HCT116 (cell line): Measurements from ENCODE around the gene SLC12A8. TPM values are rescaled to one million over a fixed set of nuclear protein-coding genes. Genes with fewer than 3 reads are reported as not detected.

Experiments used
- ATAC-seq: fragments of 200-7000 bp; cut with Tn5 transposase; 2 replicates; pipeline ENCODE4 v1.9.1; 2020; ENCODE audit warnings: mild to moderate bottlenecking, moderate library complexity
- BruUV-seq: library from RNA; stranded (reverse); fragments of 400-500 nt; replicated peaks from 2 replicates; lab custom pipeline; 2021; lab: Mats Ljungman, UMichigan
- CTCF ChIA-PET: fragments of 300-600 bp; sonication (Branson Sonifier 250); formaldehyde crosslinking; loops from one replicate; lab custom pipeline; 2021; ENCODE audit warnings: antibody characterized with exemption; lab: Charles Lee
- POLR2A ChIA-PET: fragments of 300-600, 350-600 bp; sonication (Branson Sonifier 250); formaldehyde crosslinking; loops from one replicate; lab custom pipeline; 2021; ENCODE audit warnings: antibody characterized with exemption; lab: Charles Lee
- RAD21 ChIA-PET, 2 experiments: fragments of 300-600 bp; sonication (Branson Sonifier 250); formaldehyde crosslinking; loops; one replicate each; lab custom pipeline; 2023; ENCODE audit warnings: low total read pairs in 2 of 2; ENCODE audit not compliant: uncharacterized antibody in 2 of 2, unreplicated experiment in 2 of 2, low non-redundant PET in 1 of 2; lab: Charles Lee
- DNase-seq: peaks from one replicate; pipeline ENCODE4 v3.0.0-alpha.2; 2010; ENCODE audit warnings: low read depth, low spot score
- H2AFZ ChIP-seq: fragments of 200-600 bp; shearing (Covaris generic), sonication (generic); 2 replicates; pipeline ENCODE4 v1.6.1; 2017; ENCODE audit warnings: low read depth, mixed run types, mixed read lengths, antibody characterized with exemption, low read length; ENCODE audit not compliant: poor library complexity, severe bottlenecking
- H3K27ac ChIP-seq: 2 replicates; pipeline ENCODE4 v1.5.1; 2012; ENCODE audit warnings: low read depth, low read length
- H3K27me3 ChIP-seq: fragments of 200-600 bp; sonication (generic); 2 replicates; pipeline ENCODE4 v1.6.1; 2016; ENCODE audit warnings: mixed run types, low read length, mixed read lengths; ENCODE audit not compliant: insufficient read depth
- H3K36me3 ChIP-seq, 2 experiments: fragments of 200-500 bp in 1 of 2; fragments of 200-600 bp in 1 of 2; sonication (Bioruptor generic) in 1 of 2; sonication (generic) in 1 of 2; 2 replicates each; pipeline versions ENCODE4 v1.5.1 to v1.6.1; 2014 to 2016; ENCODE audit warnings: low read length in 2 of 2, inconsistent platforms in 1 of 2, mixed read lengths in 1 of 2, mixed run types in 1 of 2; ENCODE audit not compliant: insufficient read depth in 2 of 2, control insufficient read depth in 1 of 2
- H3K4me1 ChIP-seq, 2 experiments: fragments of 200-600 bp in 1 of 2; sonication (generic) in 1 of 2; 2 replicates each; pipeline versions ENCODE4 v1.5.1 to v1.6.1; 2012 to 2017; ENCODE audit warnings: low read length in 2 of 2, inconsistent platforms in 1 of 2, mild to moderate bottlenecking in 1 of 2, mixed read lengths in 1 of 2, mixed run types in 1 of 2, moderate library complexity in 1 of 2; ENCODE audit not compliant: insufficient read depth in 2 of 2, control insufficient read depth in 1 of 2
- H3K4me2 ChIP-seq: fragments of 200-600 bp; sonication (generic); 2 replicates; pipeline ENCODE4 v1.6.1; 2017; ENCODE audit warnings: mixed run types, low read length, mixed read lengths
- H3K4me3 ChIP-seq, 2 experiments: fragments of 200-600 bp in 1 of 2; sonication (generic) in 1 of 2; replicated peaks in 1 of 2; 2 replicates each; pipeline ENCODE4 v1.5.1; 2011 to 2016; ENCODE audit warnings: low read length in 2 of 2, control low read depth in 1 of 2, low read depth in 1 of 2, mild to moderate bottlenecking in 1 of 2, mixed read lengths in 1 of 2, mixed run types in 1 of 2
- H3K79me2 ChIP-seq: fragments of 200-600 bp; sonication (generic); 2 replicates; pipeline ENCODE4 v1.6.1; 2017; ENCODE audit warnings: mild to moderate bottlenecking, mixed run types, low read length, moderate library complexity, mixed read lengths; ENCODE audit not compliant: insufficient read depth
- H3K9ac ChIP-seq: fragments of 200-600 bp; sonication (generic); 2 replicates; pipeline ENCODE4 v1.6.1; 2016; ENCODE audit warnings: low read length, mixed read lengths
- H3K9me2 ChIP-seq: fragments of 200-600 bp; sonication (generic), shearing (Covaris generic); 2 replicates; pipeline ENCODE4 v1.6.1; 2017; ENCODE audit warnings: mixed run types, mild to moderate bottlenecking, moderate library complexity; ENCODE audit not compliant: insufficient read depth
- H3K9me3 ChIP-seq, 2 experiments: fragments of 200-500 bp in 1 of 2; fragments of 200-600 bp in 1 of 2; sonication (Bioruptor generic) in 1 of 2; sonication (generic) in 1 of 2; 2 replicates each; pipeline ENCODE4 v1.6.1; 2014 to 2017; ENCODE audit warnings: low read length in 2 of 2, mixed read lengths in 2 of 2, inconsistent platforms in 1 of 2, low read depth in 1 of 2, mild to moderate bottlenecking in 1 of 2, mixed run types in 1 of 2, moderate library complexity in 1 of 2; ENCODE audit not compliant: control insufficient read depth in 1 of 2, insufficient read depth in 1 of 2
- H4K20me1 ChIP-seq: fragments of 200-600 bp; sonication (generic), shearing (Covaris generic); 2 replicates; pipeline ENCODE4 v1.6.1; 2017; ENCODE audit warnings: mixed run types, mild to moderate bottlenecking, moderate library complexity; ENCODE audit not compliant: insufficient read depth
- EGR1 ChIP-seq: IDR thresholded peaks from 2 replicates; pipeline ENCODE4 v1.6.1; 2012; ENCODE audit warnings: low read depth
- EZH2 ChIP-seq: fragments of 200-600 bp; sonication (generic); IDR thresholded peaks from 2 replicates; pipeline ENCODE4 v1.6.1; 2017; ENCODE audit warnings: antibody characterized with exemption, mixed run types
- SP1 ChIP-seq: IDR thresholded peaks from 2 replicates; pipeline ENCODE4 v1.6.1; 2012; ENCODE audit warnings: low read depth
- ZBTB33 ChIP-seq: IDR thresholded peaks from 2 replicates; pipeline ENCODE4 v1.6.1; 2011; ENCODE audit warnings: mild to moderate bottlenecking, low read length, moderate library complexity; ENCODE audit not compliant: insufficient replicate concordance; ENCODE audit errors: extremely low read depth
- intact Hi-C: fragments of 100-400 bp; cut with micrococcal nuclease; formaldehyde crosslinking; loops from 2 replicates; pipeline ENCODE4 v1.10.0; 2022
- total RNA-seq: library from RNA; stranded (reverse); gene quantifications from one replicate; pipeline ENCODE4 v1.2.1, GENCODE V29; 2021; ENCODE audit not compliant: unreplicated experiment
- TF ChIP-seq, protein P1 (sequence below), 3 experiments: fragments of 200-600 bp in 1 of 3; sonication (generic) in 1 of 3; IDR thresholded peaks in 2 of 3; conservative IDR thresholded peaks in 1 of 3; 2 replicates each; pipeline ENCODE4 v1.5.1; 2012 to 2017; ENCODE audit warnings: low read depth in 2 of 3, low read length in 2 of 3, antibody characterized with exemption in 1 of 3, borderline replicate concordance in 1 of 3, control low read depth in 1 of 3, mild to moderate bottlenecking in 1 of 3, mixed read lengths in 1 of 3, mixed run types in 1 of 3, moderate library complexity in 1 of 3; ENCODE audit not compliant: insufficient read depth in 1 of 3
- TF ChIP-seq, protein P2 (sequence below): IDR thresholded peaks from 2 replicates; pipeline ENCODE4 v1.6.1; 2012

Gene SLC12A8
- total RNA-seq, 1 experiment from 2014 or later = 19.9 TPM

GRCh38 chr3:125059488-125060245 lies 152.9 kb downstream of the SLC12A8 start:
- ATAC-seq = peak; percentile 30; the same call in 1 of the 2 replicates
- no peaks in the 10 kb centered on the region for H3K9me2 ChIP-seq
- no peak overlapping the region for H2AFZ ChIP-seq
- no peaks in the 10 kb centered on the region for H3K79me2 ChIP-seq
- POLR2A ChIA-PET = no interaction called here
- no peak overlapping the region for H3K27ac ChIP-seq
- no peak for TF ChIP-seq EGR1
- TF ChIP-seq SP1 = no peak
- TF ChIP-seq, protein P1, sequence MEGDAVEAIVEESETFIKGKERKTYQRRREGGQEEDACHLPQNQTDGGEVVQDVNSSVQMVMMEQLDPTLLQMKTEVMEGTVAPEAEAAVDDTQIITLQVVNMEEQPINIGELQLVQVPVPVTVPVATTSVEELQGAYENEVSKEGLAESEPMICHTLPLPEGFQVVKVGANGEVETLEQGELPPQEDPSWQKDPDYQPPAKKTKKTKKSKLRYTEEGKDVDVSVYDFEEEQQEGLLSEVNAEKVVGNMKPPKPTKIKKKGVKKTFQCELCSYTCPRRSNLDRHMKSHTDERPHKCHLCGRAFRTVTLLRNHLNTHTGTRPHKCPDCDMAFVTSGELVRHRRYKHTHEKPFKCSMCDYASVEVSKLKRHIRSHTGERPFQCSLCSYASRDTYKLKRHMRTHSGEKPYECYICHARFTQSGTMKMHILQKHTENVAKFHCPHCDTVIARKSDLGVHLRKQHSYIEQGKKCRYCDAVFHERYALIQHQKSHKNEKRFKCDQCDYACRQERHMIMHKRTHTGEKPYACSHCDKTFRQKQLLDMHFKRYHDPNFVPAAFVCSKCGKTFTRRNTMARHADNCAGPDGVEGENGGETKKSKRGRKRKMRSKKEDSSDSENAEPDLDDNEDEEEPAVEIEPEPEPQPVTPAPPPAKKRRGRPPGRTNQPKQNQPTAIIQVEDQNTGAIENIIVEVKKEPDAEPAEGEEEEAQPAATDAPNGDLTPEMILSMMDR (IDR thresholded peaks at IDR 0.05 in 2 of 3, conservative IDR thresholded peaks at IDR 0.05 in 1 of 3; ENCODE audit: borderline replicate concordance in 1 of 3, insufficient read depth in 1 of 3, low read depth in 2 of 3, low read length in 2 of 3) = peak in 1 of 3 experiments; percentile 25; a peak in 2 of 6 replicates
- no peak for TF ChIP-seq EZH2
- TF ChIP-seq, protein P2, sequence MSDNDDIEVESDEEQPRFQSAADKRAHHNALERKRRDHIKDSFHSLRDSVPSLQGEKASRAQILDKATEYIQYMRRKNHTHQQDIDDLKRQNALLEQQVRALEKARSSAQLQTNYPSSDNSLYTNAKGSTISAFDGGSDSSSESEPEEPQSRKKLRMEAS = no peak
- no peak for TF ChIP-seq ZBTB33
- TF ChIP-seq, all 23 proteins: peak for 1
- DNase-seq = no peak
- Histone ChIP-seq H3K4me2 (no peak overlapping the region), H3K9ac (no peak overlapping the region), H3K9me3 (no peaks in the 10 kb centered on the region), H3K27me3 (peaks cover 9% of the 10 kb centered on the region; the same call in 1 of the 2 replicates), H4K20me1 (no peaks in the 10 kb centered on the region), H3K4me1 (peaks cover 15 to 35% of the 10 kb centered on the region in 2 experiments; a peak in 3 of 4 replicates), H3K4me3 (no peak overlapping the region), H3K36me3 (no peaks in the 10 kb centered on the region)
- ChIA-PET CTCF (no interaction called here), RAD21 (no interaction called here)
- no TSS peak for BruUV-seq
- intact Hi-C loops = no loop called here
